GM18858 (cell line): ENCODE data around the gene F11.
"Not testable (repeated sequence)": the region's sequence is repeated elsewhere in the genome, so short reads cannot be mapped to it uniquely, and the experiment has no call there.

Experiments
- ATAC-seq: cut with Tn5 transposase; IDR thresholded peaks from one replicate; pipeline ENCODE4 v1.9.1; 2021; ENCODE audit not compliant: unreplicated experiment

The F11 gene

DNA sequence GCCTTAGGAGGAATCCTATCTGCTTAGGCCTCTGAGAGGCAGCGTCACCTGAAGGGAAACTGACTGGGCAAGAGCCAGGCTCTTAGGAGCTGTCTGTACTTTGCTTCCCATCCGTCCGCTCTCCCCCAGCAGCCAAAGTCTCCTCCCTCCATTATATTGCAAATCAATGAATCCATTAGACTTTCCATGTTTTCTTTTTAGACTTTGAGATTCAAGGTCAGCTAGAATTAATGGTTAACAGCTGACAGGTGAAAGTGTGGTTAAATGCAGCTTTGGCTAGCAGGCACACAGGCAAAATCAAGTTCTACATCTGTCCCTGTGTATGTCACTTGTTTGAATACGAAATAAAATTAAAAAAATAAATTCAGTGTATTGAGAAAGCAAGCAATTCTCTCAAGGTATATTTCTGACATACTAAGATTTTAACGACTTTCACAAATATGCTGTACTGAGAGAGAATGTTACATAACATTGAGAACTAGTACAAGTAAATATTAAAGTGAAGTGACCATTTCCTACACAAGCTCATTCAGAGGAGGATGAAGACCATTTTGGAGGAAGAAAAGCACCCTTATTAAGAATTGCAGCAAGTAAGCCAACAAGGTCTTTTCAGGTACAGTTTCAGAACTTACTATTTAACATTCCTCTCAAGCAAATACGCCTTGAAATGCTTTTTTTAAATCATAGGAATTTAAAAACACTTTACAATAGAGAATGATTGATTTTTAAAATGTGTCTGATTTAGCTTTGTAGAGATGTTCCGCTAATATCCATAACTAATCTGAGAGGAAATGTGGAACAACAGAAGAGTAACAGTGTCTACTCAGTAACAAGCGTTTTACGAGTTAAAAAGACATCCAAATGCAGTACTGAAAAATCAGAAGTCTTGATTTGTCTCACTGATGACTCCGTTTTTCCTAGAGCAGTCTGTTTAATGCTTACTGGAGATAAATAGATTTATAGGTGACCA lies at the start of gene F11:
Gene F11, plus strand, starts transcription at position 507 of the 970 bp plus-strand sequence. CDS start 948 bp downstream, outside the sequence.
- ATAC-seq: no peak

GRCh38 chr4:186216465-186217024 lies 49.4 kb upstream of the F11 start:
- no peak for ATAC-seq

- no peak for ATAC-seq
Measured at GRCh38 chr4:186217733-186218293, 48.2 kb upstream of the F11 start.

DNA sequence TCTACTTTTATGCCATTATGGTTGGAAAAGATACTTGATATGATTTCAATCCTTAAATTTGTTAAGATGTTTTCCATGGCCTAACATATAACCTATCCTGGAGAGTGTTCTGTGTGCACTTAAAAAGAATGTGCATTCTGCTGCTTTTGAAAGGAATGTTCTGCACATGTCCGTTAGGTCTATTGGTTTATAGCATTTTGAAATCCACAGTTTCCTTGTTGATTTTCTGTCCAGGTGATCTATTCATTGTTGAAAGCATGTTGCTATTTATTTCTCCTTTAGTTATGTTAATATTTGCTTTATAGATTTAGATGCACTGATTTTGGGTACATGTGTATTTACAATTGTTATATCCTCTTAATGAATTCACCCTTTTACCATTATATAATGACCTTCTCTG lies 44.4 kb upstream of the F11 start:
- no peak for ATAC-seq

DNA sequence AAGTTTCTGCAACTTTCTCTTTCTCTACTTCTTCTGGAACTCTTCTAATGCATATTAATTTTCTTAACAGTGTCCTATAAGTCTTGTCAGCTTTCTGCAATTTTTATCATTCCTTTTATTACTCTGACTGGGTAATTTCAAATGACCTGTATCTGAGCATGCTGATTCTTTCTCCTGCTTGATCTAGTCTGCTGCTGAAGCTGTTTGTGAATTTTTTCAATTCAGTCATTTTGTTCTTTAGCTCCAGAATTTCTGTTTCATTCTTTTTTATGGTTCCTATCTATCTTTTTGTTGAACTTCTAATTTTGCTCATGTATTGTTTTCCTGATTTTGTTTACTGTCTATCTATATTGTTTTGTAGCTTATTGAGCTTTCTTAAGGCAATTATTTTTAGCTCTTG lies 40.1 kb upstream of the F11 start:
- ATAC-seq: no peak

GRCh38 chr4:186226521-186227189 lies 39.3 kb upstream of the F11 start:
- no peak for ATAC-seq

- ATAC-seq: no peak
Measured at GRCh38 chr4:186227221-186227620, 38.8 kb upstream of the F11 start, which contains the start of gene KLKB1. Gene KLKB1 (plus strand): TSS chr4:186227507. CDS start chr4:186228196, 689 bp downstream.

DNA sequence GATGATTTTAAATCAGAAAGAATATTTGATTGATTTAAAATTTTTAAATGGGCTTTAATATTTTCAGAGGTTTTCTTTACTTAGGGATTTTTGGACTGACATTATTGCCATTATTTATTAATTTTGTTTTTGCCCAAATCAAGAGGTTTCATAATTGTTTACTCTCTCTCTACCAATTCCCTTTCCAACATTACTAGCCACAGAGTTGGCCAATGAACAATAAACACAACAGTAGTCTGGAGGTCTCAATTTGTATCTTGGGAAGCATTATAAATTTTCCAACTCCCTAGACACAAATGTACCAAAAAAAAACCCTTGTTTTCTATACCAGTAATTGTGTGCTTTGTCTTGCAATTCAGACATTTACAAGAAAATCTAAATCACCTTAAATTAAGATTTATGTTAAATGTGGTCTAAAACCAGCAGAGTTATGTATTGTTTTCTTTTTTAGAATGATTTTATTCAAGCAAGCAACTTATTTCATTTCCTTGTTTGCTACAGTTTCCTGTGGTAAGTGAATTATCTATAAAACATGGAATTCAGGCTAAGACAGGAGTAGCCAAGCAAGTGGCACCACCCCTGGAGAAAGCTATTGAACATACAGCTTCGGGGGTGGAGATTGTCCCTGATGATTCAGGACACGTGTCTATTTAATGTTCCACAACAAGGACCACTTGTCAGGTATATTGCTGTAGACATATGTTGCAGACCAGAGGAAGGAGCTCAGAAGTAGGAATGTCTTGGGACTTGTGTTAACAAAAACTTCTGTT lies 38.1 kb upstream of the F11 start:
- ATAC-seq: no peak

DNA sequence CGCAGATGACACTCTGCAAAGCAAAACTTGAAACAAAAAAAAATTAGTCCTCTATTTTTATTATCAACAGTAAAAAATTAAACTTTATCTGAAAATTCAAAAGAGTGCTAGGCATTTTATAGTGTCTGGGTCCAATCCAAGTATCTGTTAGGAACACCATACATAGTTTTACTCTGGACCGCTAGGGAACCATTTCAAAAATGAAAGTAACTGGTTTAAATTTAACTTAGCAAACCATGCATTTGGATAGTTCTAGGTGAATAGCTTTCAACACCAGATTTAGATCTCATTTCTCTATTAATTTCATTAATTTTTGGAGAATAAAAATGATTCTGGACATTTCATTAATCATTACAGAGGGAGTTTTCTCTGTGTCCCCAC lies 37.5 kb upstream of the F11 start:
- no peak for ATAC-seq

- ATAC-seq: no peak
Measured at GRCh38 chr4:186234367-186234766, 31.6 kb upstream of the F11 start.

GRCh38 chr4:186236126-186236525 lies 29.9 kb upstream of the F11 start:
- ATAC-seq: no peak

DNA sequence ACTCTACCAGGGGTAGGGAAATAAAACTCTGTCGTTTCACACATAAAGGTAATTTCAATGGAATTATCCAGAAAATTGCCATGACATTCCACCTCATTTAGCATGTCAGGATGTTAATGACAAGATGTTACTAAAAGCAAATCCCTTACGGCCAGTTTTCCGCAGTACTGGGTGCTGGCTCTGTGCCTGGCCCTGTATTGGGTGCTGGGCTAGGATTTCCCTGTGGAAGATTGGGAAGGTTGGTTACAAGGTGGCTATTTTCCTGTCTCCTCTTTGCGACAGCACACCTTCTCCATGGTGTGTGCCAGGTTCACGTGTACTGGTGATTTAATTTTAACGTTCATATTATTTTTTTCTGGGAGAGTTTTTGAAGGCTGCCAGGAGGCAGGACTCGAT lies 25.5 kb upstream of the F11 start:
- ATAC-seq: no peak

DNA sequence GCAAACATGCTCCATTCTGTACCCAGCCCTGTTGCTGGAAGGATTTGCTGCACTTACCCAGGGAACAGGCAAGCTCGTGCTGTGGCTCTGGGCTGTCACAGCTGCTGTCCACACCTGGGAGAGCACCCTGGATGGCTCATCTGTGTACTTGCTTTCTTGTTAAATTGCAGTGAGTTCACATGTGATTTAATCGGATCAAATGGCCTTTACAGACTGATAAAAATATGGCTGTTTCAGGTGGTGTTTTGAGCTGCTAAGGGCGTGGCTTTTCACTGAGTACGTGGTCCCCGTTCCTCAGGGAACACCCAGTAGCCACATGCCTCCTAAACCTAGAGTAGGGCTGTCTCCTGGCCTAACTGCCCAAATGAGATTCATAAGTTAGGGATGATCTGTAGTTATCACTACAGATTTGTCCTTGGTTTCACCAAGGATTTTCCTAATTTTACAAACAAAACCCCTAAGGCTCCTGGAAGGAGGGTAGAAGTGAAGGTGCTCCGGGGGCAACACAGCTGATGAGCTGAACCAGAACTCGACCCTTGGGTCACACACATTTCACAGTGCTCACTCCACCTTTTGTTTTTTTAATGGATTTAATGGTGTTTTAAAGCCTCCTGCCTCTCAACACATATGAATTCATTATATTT lies 25.0 kb upstream of the F11 start:
- no peak for ATAC-seq

DNA sequence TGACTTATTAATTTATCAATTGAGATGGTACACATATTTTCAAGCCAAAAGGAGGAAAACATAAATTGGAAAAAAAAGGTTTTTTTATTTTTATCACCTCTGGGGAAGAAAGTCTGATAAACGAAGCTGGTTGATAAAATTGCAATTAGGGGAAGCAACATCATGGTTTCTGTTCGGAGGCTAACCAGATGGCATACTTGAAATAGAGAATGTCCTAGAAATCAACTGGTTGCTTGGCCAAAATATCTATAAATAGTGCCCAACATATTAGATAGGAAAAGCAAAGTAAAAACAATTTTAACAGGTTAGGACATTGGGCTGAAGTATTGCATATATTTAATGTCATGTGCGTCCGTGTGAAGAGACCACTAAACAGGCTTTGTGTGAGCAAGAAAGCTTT lies 24.4 kb upstream of the F11 start:
- no peak for ATAC-seq

DNA sequence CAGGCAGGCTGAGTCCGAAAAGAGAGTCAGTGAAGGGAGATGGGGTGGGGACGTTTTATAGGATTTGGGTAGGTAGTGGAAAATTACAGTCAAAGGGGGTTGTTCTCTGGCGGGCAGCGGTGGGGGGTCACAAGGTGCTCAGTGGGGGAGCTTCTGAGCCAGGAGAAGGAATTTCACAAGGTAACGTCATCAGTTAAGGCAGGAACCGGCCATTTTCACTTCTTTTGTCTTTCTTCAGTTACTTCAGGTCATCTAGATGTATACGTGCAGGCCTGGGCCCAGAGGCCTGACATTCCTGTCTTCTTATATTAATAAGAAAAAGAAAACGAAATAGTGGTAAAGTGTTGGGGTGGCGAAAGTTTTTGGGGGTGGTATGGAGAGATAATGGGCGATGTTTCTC lies 24.0 kb upstream of the F11 start:
- not testable (repeated sequence) for ATAC-seq

DNA sequence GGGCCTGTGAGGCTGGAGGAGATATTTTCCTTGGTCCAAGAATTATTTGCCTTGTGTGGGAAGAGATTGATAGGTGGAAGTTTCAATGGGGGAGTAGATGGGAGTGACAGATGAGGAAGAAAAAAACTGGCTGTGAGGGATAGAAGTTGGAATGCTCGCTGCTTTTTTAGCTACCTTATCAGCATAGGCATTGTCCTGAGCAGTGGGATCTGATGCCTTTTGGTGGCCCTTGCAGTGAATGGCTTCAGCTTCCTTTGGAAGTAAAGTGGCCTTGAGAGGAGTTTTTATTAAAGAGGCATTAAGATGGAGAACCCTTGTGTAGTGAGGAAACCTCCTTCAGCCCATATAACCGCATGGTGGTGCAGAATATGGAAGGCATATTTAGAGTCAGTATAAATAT lies 22.7 kb upstream of the F11 start:
- no peak for ATAC-seq

DNA sequence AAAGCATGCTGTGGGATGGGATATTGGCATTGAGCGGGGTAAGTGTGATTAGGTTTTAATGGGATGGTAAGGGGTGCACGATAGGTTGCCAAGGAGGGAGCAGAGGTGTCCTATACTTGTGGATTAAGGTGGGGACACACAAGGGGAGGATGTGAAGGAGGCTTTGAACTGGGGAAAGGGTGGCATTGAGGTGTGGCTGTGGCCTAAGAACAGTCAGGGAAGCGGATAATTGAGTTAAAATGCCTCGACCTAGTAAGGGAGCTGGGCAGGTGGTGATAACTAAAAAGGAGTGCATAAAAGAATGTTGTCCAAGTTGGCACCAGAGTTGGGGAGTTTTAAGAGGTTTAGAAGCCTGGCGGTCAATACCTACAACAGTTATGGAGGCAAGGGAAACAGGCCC lies 21.2 kb upstream of the F11 start:
- no peak for ATAC-seq

- ATAC-seq: not testable (repeated sequence)
Measured at GRCh38 chr4:186247062-186247752, 18.8 kb upstream of the F11 start.

- no peak for ATAC-seq
Measured at GRCh38 chr4:186248643-186249042, 17.3 kb upstream of the F11 start.
